CD14-positive monocyte (primary cell): ENCODE data around the gene RAB3GAP1. TPM values are rescaled to one million over a fixed set of nuclear protein-coding genes. Genes with fewer than 3 reads are reported as not detected.

Source experiments
- DNase-seq, 3 donors: peaks; one replicate each; pipeline ENCODE4 v3.0.0-alpha.2; 2011 to 2022
- H2AFZ ChIP-seq: 2 replicates; pipeline ENCODE4 v1.6.0; 2012; ENCODE audit warnings: mild to moderate bottlenecking, low read depth, low read length, inconsistent platforms; ENCODE audit not compliant: insufficient read depth, poor library complexity, severe bottlenecking
- H3K27ac ChIP-seq, 2 donors: 1 replicate in 1 of 2; 2 replicates in 1 of 2; pipeline ENCODE4 v1.5.1; 2012 to 2013; ENCODE audit warnings: low read length in 2 of 2, control low read depth in 1 of 2, inconsistent platforms in 1 of 2, low read depth in 1 of 2, mild to moderate bottlenecking in 1 of 2
- H3K27me3 ChIP-seq, 2 donors: one replicate each; pipeline versions ENCODE4 v1.6.0 to v1.6.1; 2011 to 2013; ENCODE audit warnings: low read length in 2 of 2; ENCODE audit not compliant: control insufficient read depth in 2 of 2, insufficient read depth in 2 of 2
- H3K36me3 ChIP-seq, 2 donors: replicated peaks in 1 of 2; 1 replicate in 1 of 2; 2 replicates in 1 of 2; pipeline versions ENCODE4 v1.5.1 to v1.6.1; 2012 to 2013; ENCODE audit warnings: low read length in 2 of 2, control low read depth in 1 of 2, inconsistent platforms in 1 of 2, mild to moderate bottlenecking in 1 of 2; ENCODE audit not compliant: insufficient read depth in 2 of 2, control insufficient read depth in 1 of 2
- H3K4me1 ChIP-seq, 2 donors: 1 replicate in 1 of 2; 2 replicates in 1 of 2; pipeline versions ENCODE4 v1.5.1 to v1.6.1; 2012 to 2013; ENCODE audit warnings: low read length in 2 of 2, control low read depth in 1 of 2, inconsistent platforms in 1 of 2, mild to moderate bottlenecking in 1 of 2, moderate library complexity in 1 of 2; ENCODE audit not compliant: insufficient read depth in 2 of 2, control insufficient read depth in 1 of 2
- H3K4me2 ChIP-seq: replicated peaks from 2 replicates; pipeline ENCODE3; 2012; ENCODE audit warnings: low read length, moderate library complexity, mild to moderate bottlenecking; ENCODE audit not compliant: poor library complexity, severe bottlenecking; ENCODE audit errors: extremely low read depth
- H3K4me3 ChIP-seq, 3 experiments: fragments of 200-600 bp in 1 of 3; sonication (generic) in 1 of 3; replicated peaks in 1 of 3; 1 replicate in 2 of 3; 2 replicates in 1 of 3; pipeline ENCODE4 v1.5.1; 2011 to 2013; ENCODE audit warnings: low read length in 3 of 3, mild to moderate bottlenecking in 3 of 3, control low read depth in 2 of 3, low read depth in 2 of 3, inconsistent platforms in 1 of 3, moderate library complexity in 1 of 3
- H3K79me2 ChIP-seq: 2 replicates; pipeline ENCODE4 v1.6.0; 2012; ENCODE audit warnings: mild to moderate bottlenecking, control low read depth, inconsistent platforms, low read length, moderate library complexity; ENCODE audit not compliant: insufficient read depth
- H3K9ac ChIP-seq: 2 replicates; pipeline ENCODE4 v1.6.0; 2017; ENCODE audit warnings: low read length, mild to moderate bottlenecking; ENCODE audit not compliant: insufficient read depth, poor library complexity, severe bottlenecking
- H3K9me3 ChIP-seq, 2 donors: replicated peaks in 1 of 2; 1 replicate in 1 of 2; 2 replicates in 1 of 2; pipeline versions ENCODE4 v1.5.1 to v1.6.1; 2012 to 2013; ENCODE audit warnings: low read length in 2 of 2, control low read depth in 1 of 2; ENCODE audit not compliant: control insufficient read depth in 1 of 2, insufficient read depth in 1 of 2
- H4K20me1 ChIP-seq: 2 replicates; pipeline ENCODE4 v1.6.0; 2012; ENCODE audit warnings: mild to moderate bottlenecking, low read length, control low read depth, moderate library complexity; ENCODE audit not compliant: insufficient read depth
- H3K27ac Mint-ChIP-seq, 7 donors: one replicate each; pipeline ENCODE4 v1.8.0; 2020; ENCODE audit warnings: mild to moderate bottlenecking in 7 of 7, mixed read lengths in 7 of 7, moderate library complexity in 6 of 7, inconsistent platforms in 2 of 7
- H3K27me3 Mint-ChIP-seq, 3 donors: one replicate each; pipeline ENCODE4 v1.8.0; 2021 to 2022; ENCODE audit warnings: low read depth in 3 of 3, mild to moderate bottlenecking in 3 of 3, mixed read lengths in 3 of 3, moderate library complexity in 3 of 3, inconsistent platforms in 1 of 3
- H3K36me3 Mint-ChIP-seq, 2 donors: one replicate each; pipeline ENCODE4 v1.8.0; 2020; ENCODE audit warnings: mixed read lengths in 2 of 2, inconsistent platforms in 1 of 2, mild to moderate bottlenecking in 1 of 2
- H3K4me1 Mint-ChIP-seq: one replicate; pipeline ENCODE4 v1.8.0; 2020; ENCODE audit warnings: mild to moderate bottlenecking, mixed read lengths
- H3K4me3 Mint-ChIP-seq, 2 donors: one replicate each; pipeline ENCODE4 v1.8.0; 2020; ENCODE audit warnings: mild to moderate bottlenecking in 2 of 2, mixed read lengths in 2 of 2, moderate library complexity in 1 of 2
- H3K9me3 Mint-ChIP-seq, 7 donors: one replicate each; pipeline ENCODE4 v1.8.0; 2020 to 2022; ENCODE audit warnings: mixed read lengths in 7 of 7, mild to moderate bottlenecking in 6 of 7, moderate library complexity in 6 of 7, inconsistent platforms in 2 of 7
- WGBS: methylation state at CpG from one replicate; pipeline ENCODE4 v1.1.5; 2013; ENCODE audit warnings: missing lambda C conversion rate; ENCODE audit not compliant: insufficient coverage; 5-methylcytosine and 5-hydroxymethylcytosine counted together
- intact Hi-C, 2 donors: fragments of 100-400 bp; cut with micrococcal nuclease; formaldehyde crosslinking; loops; one replicate each; pipeline versions ENCODE4 v1.15.0 to v1.15.1; 2023
- polyA plus RNA-seq, 3 donors: library from polyadenylated mRNA; depleted of rRNA in 1 of 3; unstranded in 2 of 3; stranded (reverse) in 1 of 3; fragments of 300-500 nt in 2 of 3; fragments of >200 nt in 1 of 3; fragmentation: Illumina TruSeq in 2 of 3; gene quantifications; 1 replicate in 2 of 3; 2 replicates in 1 of 3; pipeline ENCODE4 v1.2.3, GENCODE V29; 2012 to 2021
- TF ChIP-seq, protein P1 (sequence below): fragments of 200-600 bp; IDR thresholded peaks from one replicate; pipeline ENCODE4 v1.8.0; 2022; ENCODE audit warnings: antibody characterized with exemption, mild to moderate bottlenecking

Gene RAB3GAP1
- polyA plus RNA-seq, 3 donors = 8.0 to 17.4 (median 11.3) TPM

GRCh38 chr2:135162377-135162776 is 110.3 kb downstream of the RAB3GAP1 start:
- 51% methylated on average over 2 of the region's 5 CpGs for WGBS
- H3K9me3 Mint-ChIP-seq = no peaks in the 10 kb centered on the region
- no peak overlapping the region for H3K4me3 Mint-ChIP-seq
- TF ChIP-seq, protein P1, sequence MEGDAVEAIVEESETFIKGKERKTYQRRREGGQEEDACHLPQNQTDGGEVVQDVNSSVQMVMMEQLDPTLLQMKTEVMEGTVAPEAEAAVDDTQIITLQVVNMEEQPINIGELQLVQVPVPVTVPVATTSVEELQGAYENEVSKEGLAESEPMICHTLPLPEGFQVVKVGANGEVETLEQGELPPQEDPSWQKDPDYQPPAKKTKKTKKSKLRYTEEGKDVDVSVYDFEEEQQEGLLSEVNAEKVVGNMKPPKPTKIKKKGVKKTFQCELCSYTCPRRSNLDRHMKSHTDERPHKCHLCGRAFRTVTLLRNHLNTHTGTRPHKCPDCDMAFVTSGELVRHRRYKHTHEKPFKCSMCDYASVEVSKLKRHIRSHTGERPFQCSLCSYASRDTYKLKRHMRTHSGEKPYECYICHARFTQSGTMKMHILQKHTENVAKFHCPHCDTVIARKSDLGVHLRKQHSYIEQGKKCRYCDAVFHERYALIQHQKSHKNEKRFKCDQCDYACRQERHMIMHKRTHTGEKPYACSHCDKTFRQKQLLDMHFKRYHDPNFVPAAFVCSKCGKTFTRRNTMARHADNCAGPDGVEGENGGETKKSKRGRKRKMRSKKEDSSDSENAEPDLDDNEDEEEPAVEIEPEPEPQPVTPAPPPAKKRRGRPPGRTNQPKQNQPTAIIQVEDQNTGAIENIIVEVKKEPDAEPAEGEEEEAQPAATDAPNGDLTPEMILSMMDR = no peak
- Histone ChIP-seq H2AFZ (no peak overlapping the region), H3K4me2 (no peak overlapping the region), H3K79me2 (no peaks in the 10 kb centered on the region), H3K9ac (no peak overlapping the region), H3K4me1 (no peaks in the 10 kb centered on the region), H4K20me1 (no peaks in the 10 kb centered on the region), H3K27me3 (no peaks in the 10 kb centered on the region), H3K36me3 (peaks cover 68 to 90% of the 10 kb centered on the region in 2 donors), H3K4me3 (no peak overlapping the region), H3K27ac (no peak overlapping the region), H3K9me3 (no peaks in the 10 kb centered on the region)
- H3K27ac Mint-ChIP-seq = no peak overlapping the region
- peaks cover 0 to 1% (median 0%) of the 10 kb centered on the region in 3 donors for H3K27me3 Mint-ChIP-seq
- no peak for DNase-seq
- H3K36me3 Mint-ChIP-seq = peaks cover 72 to 84% of the 10 kb centered on the region in 2 donors
- H3K4me1 Mint-ChIP-seq = no peaks in the 10 kb centered on the region
- intact Hi-C loops = no loop called here

- Histone ChIP-seq H3K9me3 (no peaks in the 10 kb centered on the region), H3K4me1 (no peaks in the 10 kb centered on the region), H3K27ac (no peak overlapping the region), H3K79me2 (no peaks in the 10 kb centered on the region), H3K27me3 (no peaks in the 10 kb centered on the region), H4K20me1 (no peaks in the 10 kb centered on the region), H2AFZ (no peak overlapping the region), H3K4me3 (no peak overlapping the region), H3K4me2 (no peak overlapping the region), H3K9ac (no peak overlapping the region), H3K36me3 (peaks cover 70 to 90% of the 10 kb centered on the region in 2 donors)
- no peaks in the 10 kb centered on the region for H3K9me3 Mint-ChIP-seq
- TF ChIP-seq, protein P1 = no peak
- H3K36me3 Mint-ChIP-seq = peaks cover 73 to 84% of the 10 kb centered on the region in 2 donors
- no peak overlapping the region for H3K27ac Mint-ChIP-seq
- no peak for DNase-seq
- no peak overlapping the region for H3K4me3 Mint-ChIP-seq
- H3K4me1 Mint-ChIP-seq = no peaks in the 10 kb centered on the region
- peaks cover 0 to 1% (median 0%) of the 10 kb centered on the region in 3 donors for H3K27me3 Mint-ChIP-seq
- intact Hi-C loops = no loop called here
- no CpG with 5 or more reads among the region's 4 CpGs for WGBS
Observed at GRCh38 chr2:135162786-135163185, 110.7 kb downstream of the RAB3GAP1 start.
